Bronchial epithelial cell (primary cell): ENCODE results near the gene BAAT. TPM values are rescaled to one million over a fixed set of nuclear protein-coding genes. Genes with fewer than 3 reads are reported as not detected.
"Not testable (repeated sequence)": the region's sequence is repeated elsewhere in the genome, so short reads cannot be mapped to it uniquely, and the experiment has no call there.

Source experiments
- DNase-seq: peaks from one replicate; pipeline ENCODE4 v3.0.0-alpha.2; 2010; ENCODE audit warnings: low read depth
- FAIRE-seq: peaks from 2 replicates; lab custom pipeline; 2011; peaks lifted over from hg19 to GRCh38; lab: Jason Lieb, UNC
- H3K27me3 ChIP-seq: 2 replicates; pipeline ENCODE4 v1.5.1; 2011; ENCODE audit warnings: low read length; ENCODE audit not compliant: control insufficient read depth, insufficient read depth
- H3K36me3 ChIP-seq: 2 replicates; pipeline ENCODE4 v1.5.1; 2011; ENCODE audit warnings: low read length; ENCODE audit not compliant: control insufficient read depth, insufficient read depth
- H3K4me3 ChIP-seq: 2 replicates; pipeline ENCODE4 v1.5.1; 2011; ENCODE audit warnings: mild to moderate bottlenecking, low read depth, low read length, control low read depth
- total RNA-seq: library from RNA; depleted of rRNA; stranded (reverse); fragments of >200 nt; gene quantifications from 2 replicates; pipeline ENCODE4 v1.2.1, GENCODE V29; 2014
- TF ChIP-seq, protein P1 (sequence below): IDR thresholded peaks from 2 replicates; pipeline ENCODE4 v1.5.1; 2011; ENCODE audit warnings: mild to moderate bottlenecking, moderate library complexity, low read length, control low read depth, inconsistent platforms; ENCODE audit not compliant: insufficient read depth, severe bottlenecking

BAAT gene
- total RNA-seq = 0.13 and 0.26 TPM in 2 replicates

DNA sequence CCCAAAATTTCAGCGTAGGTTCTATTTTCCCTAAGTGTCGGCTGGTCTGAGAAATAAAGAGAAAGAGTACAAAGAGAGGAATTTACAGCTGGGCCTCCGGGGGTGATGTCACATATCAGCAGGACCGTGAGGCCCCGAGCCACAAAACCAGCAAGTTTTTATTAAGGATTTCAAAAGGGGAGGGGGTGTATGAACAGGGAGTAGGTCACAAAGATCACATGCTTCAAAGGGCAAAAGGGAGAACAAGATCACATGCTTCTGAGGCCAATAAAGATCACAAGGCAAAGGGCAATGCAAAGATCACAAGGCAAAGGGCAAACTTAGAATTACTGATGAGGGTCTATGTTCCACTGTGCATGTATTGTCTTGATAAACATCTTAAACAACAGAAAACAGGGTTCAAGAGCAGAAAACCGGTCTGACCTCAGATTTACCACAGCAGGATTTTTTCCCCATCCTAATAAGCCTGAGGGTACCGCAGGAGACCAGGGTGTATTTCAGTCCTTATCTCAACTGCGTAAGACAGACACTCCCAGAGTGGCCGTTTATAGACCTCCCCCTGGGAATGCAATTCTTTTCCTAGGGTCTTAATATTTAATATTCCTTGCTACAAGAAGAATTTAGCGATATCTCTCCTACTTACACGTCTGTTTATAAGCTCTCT lies at the start of gene BAAT:
BAAT (minus strand) TSS at position 134 of the 664 bp plus-strand sequence. CDS start 13,602 bp downstream, outside the sequence.
- not testable (repeated sequence) for DNase-seq, H3K4me3 ChIP-seq, FAIRE-seq

DNA sequence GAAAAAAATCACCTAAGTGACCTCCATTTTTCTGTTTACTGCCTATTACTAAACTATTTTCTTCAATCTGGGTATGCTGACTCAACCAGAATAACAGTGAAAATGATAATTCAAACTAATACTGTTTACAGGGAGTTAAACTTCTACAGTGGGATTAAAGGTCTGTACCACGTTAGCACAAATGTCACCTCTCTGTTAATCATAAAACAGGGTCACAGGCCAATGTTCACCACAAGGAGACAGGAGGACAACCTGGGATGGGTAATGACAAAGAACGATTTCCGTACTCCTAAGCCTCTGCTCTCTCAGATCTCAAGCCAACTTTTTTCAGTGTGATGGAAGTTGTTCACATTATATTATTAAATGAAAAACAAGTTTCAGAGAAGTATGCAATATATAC lies 48.4 kb upstream of the BAAT start:
- Histone ChIP-seq H3K4me3 (no peak overlapping the region), H3K36me3 (no peaks in the 10 kb centered on the region), H3K27me3 (no peaks in the 10 kb centered on the region)
- no peak for DNase-seq
- no peak for FAIRE-seq
- TF ChIP-seq, protein P1, sequence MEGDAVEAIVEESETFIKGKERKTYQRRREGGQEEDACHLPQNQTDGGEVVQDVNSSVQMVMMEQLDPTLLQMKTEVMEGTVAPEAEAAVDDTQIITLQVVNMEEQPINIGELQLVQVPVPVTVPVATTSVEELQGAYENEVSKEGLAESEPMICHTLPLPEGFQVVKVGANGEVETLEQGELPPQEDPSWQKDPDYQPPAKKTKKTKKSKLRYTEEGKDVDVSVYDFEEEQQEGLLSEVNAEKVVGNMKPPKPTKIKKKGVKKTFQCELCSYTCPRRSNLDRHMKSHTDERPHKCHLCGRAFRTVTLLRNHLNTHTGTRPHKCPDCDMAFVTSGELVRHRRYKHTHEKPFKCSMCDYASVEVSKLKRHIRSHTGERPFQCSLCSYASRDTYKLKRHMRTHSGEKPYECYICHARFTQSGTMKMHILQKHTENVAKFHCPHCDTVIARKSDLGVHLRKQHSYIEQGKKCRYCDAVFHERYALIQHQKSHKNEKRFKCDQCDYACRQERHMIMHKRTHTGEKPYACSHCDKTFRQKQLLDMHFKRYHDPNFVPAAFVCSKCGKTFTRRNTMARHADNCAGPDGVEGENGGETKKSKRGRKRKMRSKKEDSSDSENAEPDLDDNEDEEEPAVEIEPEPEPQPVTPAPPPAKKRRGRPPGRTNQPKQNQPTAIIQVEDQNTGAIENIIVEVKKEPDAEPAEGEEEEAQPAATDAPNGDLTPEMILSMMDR = no peak

More for the DNA sequence above, at the start of gene BAAT:
- H3K27me3 ChIP-seq, H3K36me3 ChIP-seq: not testable (repeated sequence)

DNA sequence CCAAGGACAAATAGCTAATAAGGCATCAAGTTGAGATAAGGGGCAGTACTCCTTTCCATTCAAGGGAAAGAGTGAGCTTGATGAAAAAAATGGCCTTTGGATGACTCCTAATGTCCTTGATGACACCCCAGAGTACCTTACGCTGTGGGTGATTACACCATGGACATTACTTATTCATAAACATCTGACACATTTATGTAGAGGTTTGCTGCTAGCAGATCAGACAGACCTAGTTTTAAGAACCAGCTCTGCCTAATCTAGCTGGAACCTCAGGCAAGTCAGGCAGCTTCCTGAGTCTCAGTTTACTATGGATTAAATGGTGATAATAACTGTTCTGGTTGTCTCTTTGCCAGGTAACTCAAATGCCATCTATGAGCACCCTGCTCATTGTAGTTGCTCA lies 47.9 kb upstream of the BAAT start:
- TF ChIP-seq, protein P1 = no peak
- no peaks in the 10 kb centered on the region for H3K36me3 ChIP-seq
- DNase-seq (no peak), FAIRE-seq (no peak)
- no peaks in the 10 kb centered on the region for H3K27me3 ChIP-seq
- H3K4me3 ChIP-seq = no peak overlapping the region

DNA sequence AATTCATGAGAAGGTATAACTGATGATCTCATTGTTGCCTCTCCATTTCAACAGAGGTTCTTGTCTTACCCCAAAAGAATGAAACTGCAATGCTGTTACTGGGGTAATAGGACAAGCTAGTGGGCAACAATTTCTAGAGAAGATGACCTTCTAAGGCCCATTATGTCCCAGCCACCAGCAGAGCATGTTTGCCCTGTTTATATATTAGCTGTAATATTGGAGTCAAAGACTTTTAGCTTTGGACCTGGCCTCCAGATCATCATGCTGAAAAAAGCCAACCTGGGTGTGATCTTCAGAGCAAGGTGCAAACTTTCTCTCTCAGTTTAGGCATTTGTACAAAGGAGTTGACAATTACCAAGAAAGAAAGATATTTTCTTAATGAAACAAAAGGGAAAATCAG lies 47.4 kb upstream of the BAAT start:
- TF ChIP-seq, protein P1 = no peak
- DNase-seq (no peak), FAIRE-seq (no peak)
- no peak overlapping the region for H3K4me3 ChIP-seq
- no peaks in the 10 kb centered on the region for H3K36me3 ChIP-seq
- no peaks in the 10 kb centered on the region for H3K27me3 ChIP-seq

DNA sequence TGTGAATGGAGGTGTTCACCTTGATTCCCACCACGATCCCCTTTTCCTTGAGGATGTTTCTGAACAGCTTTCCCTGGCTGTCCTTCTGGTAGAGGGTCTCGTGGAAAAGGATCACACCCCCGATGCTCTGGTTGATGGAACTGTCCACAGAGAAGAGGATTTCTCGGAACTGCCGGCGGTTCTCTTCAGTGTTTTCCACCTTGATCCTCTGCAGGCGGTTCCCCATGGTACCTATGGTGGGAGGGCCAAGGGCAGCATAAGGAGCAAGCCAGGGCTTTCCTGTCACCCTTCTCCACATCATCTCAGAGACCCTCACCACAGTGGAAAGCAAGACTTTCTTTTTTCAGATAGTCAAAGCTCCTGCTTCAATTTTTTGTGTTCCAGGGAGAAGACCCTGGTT lies 44.9 kb upstream of the BAAT start:
- DNase-seq = no peak
- FAIRE-seq = no peak
- TF ChIP-seq, protein P1 = no peak
- Histone ChIP-seq H3K27me3 (no peaks in the 10 kb centered on the region), H3K4me3 (no peak overlapping the region), H3K36me3 (no peaks in the 10 kb centered on the region)

DNA sequence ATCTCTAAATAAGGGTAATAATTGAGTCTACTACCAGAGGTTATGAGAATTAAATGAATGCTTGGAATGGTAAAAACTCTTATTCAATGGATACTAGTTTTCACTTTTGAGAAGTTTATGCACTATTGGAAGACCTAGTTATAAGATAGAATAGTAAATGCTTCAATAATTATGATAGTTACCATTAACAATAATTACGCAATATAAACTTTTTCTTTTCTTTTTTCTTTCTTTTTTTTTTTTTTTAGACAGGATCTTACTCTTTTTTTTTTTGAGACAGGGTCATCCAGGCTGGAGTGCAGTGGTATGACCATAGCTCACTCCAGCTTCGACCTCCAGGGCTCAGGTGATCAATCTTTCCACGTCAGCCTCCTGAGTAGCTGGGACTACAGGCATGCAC lies 44.1 kb upstream of the BAAT start:
- no peaks in the 10 kb centered on the region for H3K27me3 ChIP-seq
- H3K36me3 ChIP-seq = no peaks in the 10 kb centered on the region
- no peak overlapping the region for H3K4me3 ChIP-seq
- FAIRE-seq (no peak), DNase-seq (no peak)
- TF ChIP-seq, protein P1 = no peak
